ENCODE measurements around the gene MIAT. TPM values are rescaled to one million over a fixed set of nuclear protein-coding genes. Genes with fewer than 3 reads are reported as not detected.
"Not testable (repeated sequence)": the region's sequence is repeated elsewhere in the genome, so short reads cannot be mapped to it uniquely, and the experiment has no call there.

Gene MIAT
- total RNA-seq (305 TPM), polyA plus RNA-seq (1 to 10 TPM; 1.4 to 3.1 (median 2.4) TPM)

- peak within 1 kb of the TSS; percentile 91 for H3K4me3 ChIP-seq (ENCODE audit: low read depth, low read length)
- no peaks in the 10 kb centered on the region for H3K9me3 ChIP-seq (ENCODE audit: control insufficient read depth in 2 of 2, low read length in 2 of 2)
- H3K27ac ChIP-seq (ENCODE audit: insufficient read depth, low read length, poor library complexity, severe bottlenecking): peak within 1 kb of the TSS; percentile 51
- H3K36me3 ChIP-seq (ENCODE audit: control insufficient read depth, insufficient read depth, low read length): peaks cover 4% of the 10 kb centered on the region
- peak; percentile 63 to 86 (median 69) for DNase-seq
- Mint-ChIP-seq H3K9me3 (no peaks in the 10 kb centered on the region), H3K4me3 (peak within 1 kb of the TSS; percentile 92 to 97 (median 95)), H3K4me1 (peaks cover 4 to 39% (median 27%) of the 10 kb centered on the region in 4 donors), H3K27ac (peak within 1 kb of the TSS; percentile 88 to 98 (median 92)), H3K27me3 (peaks cover 25% of the 10 kb centered on the region), H3K36me3 (no peaks in the 10 kb centered on the region)
- peaks cover 32% of the 10 kb centered on the region for H3K4me1 ChIP-seq (ENCODE audit: control insufficient read depth, insufficient read depth, low read length, poor library complexity, severe bottlenecking)
- ATAC-seq (ENCODE audit: low read depth in 2 of 2): peak; percentile 72 to 78
- no peaks in the 10 kb centered on the region for H3K27me3 ChIP-seq (ENCODE audit: control insufficient read depth, insufficient read depth, low read length)
Measured at GRCh38 chr22:26656891-26657851, at the start of gene MIAT. Gene MIAT, plus strand, starts transcription at chr22:26657588.

DNA sequence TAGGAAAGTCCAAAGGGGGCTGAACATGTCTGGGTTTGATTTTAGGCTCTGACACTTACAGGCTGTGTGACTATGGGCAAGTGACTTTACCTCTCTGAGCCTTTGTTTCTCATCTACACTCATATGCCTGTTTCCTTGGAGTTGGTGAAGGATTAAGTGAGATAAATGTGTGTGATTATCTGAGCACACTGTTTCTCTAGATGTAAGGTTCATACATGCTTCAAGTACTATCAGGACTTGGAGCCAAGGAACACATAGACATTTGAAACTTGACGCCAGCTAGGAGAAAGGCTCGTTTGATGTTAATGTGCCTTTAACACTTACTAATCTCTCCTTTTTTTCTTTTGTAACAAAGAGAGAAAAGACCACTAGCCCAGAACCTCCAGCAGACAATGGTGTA is 49.3 kb upstream of the MIAT start:
- H3K27ac Mint-ChIP-seq: no peak overlapping the region

DNA sequence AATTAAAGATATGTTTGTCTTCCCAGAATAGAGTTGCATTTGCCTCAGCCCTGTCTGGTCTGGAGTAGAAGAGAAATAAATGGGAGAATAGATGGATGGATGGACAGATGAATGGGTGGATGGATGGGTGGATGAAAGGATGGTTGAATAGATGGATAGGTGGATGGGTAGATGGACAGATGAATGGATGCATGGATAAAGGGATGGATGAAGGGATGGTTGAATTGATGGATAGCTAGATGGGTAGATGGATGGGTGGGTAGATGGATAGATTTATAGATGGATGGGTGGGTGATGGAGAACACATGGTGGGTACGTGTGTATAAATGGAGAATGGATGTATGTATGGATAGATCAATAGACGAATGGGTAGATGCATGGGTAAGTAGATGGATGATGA is 48.1 kb upstream of the MIAT start:
- Mint-ChIP-seq H3K27me3 (no peaks in the 10 kb centered on the region), H3K4me3 (no peak overlapping the region), H3K36me3 (no peaks in the 10 kb centered on the region), H3K4me1 (peaks cover 0 to 17% (median 5%) of the 10 kb centered on the region in 4 donors), H3K9me3 (peaks cover 0 to 1% (median 0%) of the 10 kb centered on the region in 7 donors), H3K27ac (no peak overlapping the region)
- DNase-seq (no peak), ATAC-seq (ENCODE audit: low read depth in 2 of 2) (no peak)
- Histone ChIP-seq H3K27ac (ENCODE audit: insufficient read depth, low read length, poor library complexity, severe bottlenecking) (no peak overlapping the region), H3K4me1 (ENCODE audit: control insufficient read depth, insufficient read depth, low read length, poor library complexity, severe bottlenecking) (peaks cover 11% of the 10 kb centered on the region), H3K36me3 (ENCODE audit: control insufficient read depth, insufficient read depth, low read length) (no peaks in the 10 kb centered on the region), H3K9me3 (ENCODE audit: control insufficient read depth in 2 of 2, low read length in 2 of 2) (no peaks in the 10 kb centered on the region), H3K4me3 (ENCODE audit: low read depth, low read length) (no peak overlapping the region), H3K27me3 (ENCODE audit: control insufficient read depth, insufficient read depth, low read length) (no peaks in the 10 kb centered on the region)

More for the DNA sequence above, 49.3 kb upstream of the MIAT start:
- Mint-ChIP-seq H3K36me3 (no peaks in the 10 kb centered on the region), H3K4me1 (peaks cover 0 to 19% (median 5%) of the 10 kb centered on the region in 4 donors), H3K4me3 (no peak overlapping the region), H3K27me3 (no peaks in the 10 kb centered on the region), H3K9me3 (peaks cover 0 to 4% (median 0%) of the 10 kb centered on the region in 7 donors)
- H3K4me1 ChIP-seq (ENCODE audit: control insufficient read depth, insufficient read depth, low read length, poor library complexity, severe bottlenecking): peaks cover 11% of the 10 kb centered on the region
- H3K27ac ChIP-seq (ENCODE audit: insufficient read depth, low read length, poor library complexity, severe bottlenecking): no peak overlapping the region
- DNase-seq: no peak
- no peaks in the 10 kb centered on the region for H3K36me3 ChIP-seq (ENCODE audit: control insufficient read depth, insufficient read depth, low read length)
- H3K9me3 ChIP-seq (ENCODE audit: control insufficient read depth in 2 of 2, low read length in 2 of 2): no peaks in the 10 kb centered on the region
- H3K4me3 ChIP-seq (ENCODE audit: low read depth, low read length): no peak overlapping the region
- no peak for ATAC-seq (ENCODE audit: low read depth in 2 of 2)
- H3K27me3 ChIP-seq (ENCODE audit: control insufficient read depth, insufficient read depth, low read length): no peaks in the 10 kb centered on the region

DNA sequence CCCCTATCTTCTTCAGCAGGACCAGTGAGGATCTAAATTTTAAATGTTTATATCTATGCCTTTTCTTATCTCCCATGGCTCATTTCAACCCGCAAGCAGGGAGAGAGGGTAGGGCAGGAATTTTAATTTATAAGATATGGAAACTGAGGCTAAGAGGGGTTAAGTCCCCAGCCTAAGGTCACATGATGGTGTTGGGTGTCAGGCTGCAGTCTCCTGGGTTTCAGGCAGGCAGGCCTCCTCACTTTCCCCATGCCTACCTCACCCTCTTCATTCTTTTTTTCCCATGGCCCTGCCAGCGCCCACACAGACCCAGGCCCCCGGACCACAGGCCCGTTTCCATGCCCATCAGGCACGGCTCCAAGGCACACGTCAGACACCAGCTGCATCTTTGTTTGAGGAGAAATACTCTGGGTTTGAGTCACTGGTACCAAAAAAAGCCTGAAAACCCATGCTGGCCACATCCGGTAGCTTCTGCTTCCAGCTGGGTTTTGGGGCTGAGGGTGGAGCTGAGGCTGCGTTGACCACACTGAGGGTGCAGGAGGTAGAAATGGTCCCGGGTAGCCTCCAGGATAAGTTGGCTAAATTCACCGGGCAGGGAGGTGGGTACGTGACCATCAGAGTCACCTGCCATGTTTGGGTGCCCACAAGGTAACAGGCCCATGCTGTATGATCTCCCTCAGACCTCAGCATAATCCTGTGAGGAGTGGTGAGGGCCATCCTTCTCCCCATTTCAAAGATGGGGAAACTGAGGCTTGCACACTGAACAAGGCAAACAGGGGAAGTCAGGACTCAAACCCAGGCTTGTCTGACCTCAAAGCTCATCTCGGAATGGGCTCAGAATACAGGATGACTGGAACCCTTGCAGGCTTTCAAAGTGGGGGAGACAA is 47.1 kb upstream of the MIAT start:
- H3K36me3 ChIP-seq (ENCODE audit: control insufficient read depth, insufficient read depth, low read length): no peaks in the 10 kb centered on the region
- peak overlapping the region in 2 of 3 donors; percentile 12 to 67 for H3K27ac Mint-ChIP-seq
- no peaks in the 10 kb centered on the region for H3K27me3 Mint-ChIP-seq

GRCh38 chr22:26610996-26611395 is 46.4 kb upstream of the MIAT start:
- Mint-ChIP-seq H3K4me3 (peak overlapping the region in 1 of 4 donors; percentile 61), H3K27ac (no peak overlapping the region), H3K4me1 (peaks cover 0 to 19% (median 5%) of the 10 kb centered on the region in 4 donors), H3K36me3 (no peaks in the 10 kb centered on the region), H3K9me3 (peaks cover 0 to 1% (median 0%) of the 10 kb centered on the region in 7 donors), H3K27me3 (no peaks in the 10 kb centered on the region)
- Histone ChIP-seq H3K4me1 (ENCODE audit: control insufficient read depth, insufficient read depth, low read length, poor library complexity, severe bottlenecking) (peaks cover 11% of the 10 kb centered on the region), H3K36me3 (ENCODE audit: control insufficient read depth, insufficient read depth, low read length) (no peaks in the 10 kb centered on the region), H3K27me3 (ENCODE audit: control insufficient read depth, insufficient read depth, low read length) (no peaks in the 10 kb centered on the region), H3K9me3 (ENCODE audit: control insufficient read depth in 2 of 2, low read length in 2 of 2) (no peaks in the 10 kb centered on the region), H3K27ac (ENCODE audit: insufficient read depth, low read length, poor library complexity, severe bottlenecking) (no peak overlapping the region), H3K4me3 (ENCODE audit: low read depth, low read length) (no peak overlapping the region)
- DNase-seq (no peak), ATAC-seq (ENCODE audit: low read depth in 2 of 2) (no peak)

More for the DNA sequence above, 47.1 kb upstream of the MIAT start:
- no peak overlapping the region for H3K4me3 ChIP-seq (ENCODE audit: low read depth, low read length)
- Mint-ChIP-seq H3K9me3 (peaks cover 0 to 1% (median 0%) of the 10 kb centered on the region in 7 donors), H3K4me1 (peaks cover 0 to 19% (median 5%) of the 10 kb centered on the region in 4 donors), H3K36me3 (no peaks in the 10 kb centered on the region), H3K4me3 (peak overlapping the region in 2 of 4 donors; percentile 61 to 71)
- H3K27me3 ChIP-seq (ENCODE audit: control insufficient read depth, insufficient read depth, low read length): no peaks in the 10 kb centered on the region
- ATAC-seq (ENCODE audit: low read depth in 2 of 2): peak; percentile 52 to 59
- H3K4me1 ChIP-seq (ENCODE audit: control insufficient read depth, insufficient read depth, low read length, poor library complexity, severe bottlenecking): peaks cover 11% of the 10 kb centered on the region
- DNase-seq: peak in 2 of 3 donors; percentile 22 to 72
- H3K9me3 ChIP-seq (ENCODE audit: control insufficient read depth in 2 of 2, low read length in 2 of 2): no peaks in the 10 kb centered on the region
- H3K27ac ChIP-seq (ENCODE audit: insufficient read depth, low read length, poor library complexity, severe bottlenecking): no peak overlapping the region

DNA sequence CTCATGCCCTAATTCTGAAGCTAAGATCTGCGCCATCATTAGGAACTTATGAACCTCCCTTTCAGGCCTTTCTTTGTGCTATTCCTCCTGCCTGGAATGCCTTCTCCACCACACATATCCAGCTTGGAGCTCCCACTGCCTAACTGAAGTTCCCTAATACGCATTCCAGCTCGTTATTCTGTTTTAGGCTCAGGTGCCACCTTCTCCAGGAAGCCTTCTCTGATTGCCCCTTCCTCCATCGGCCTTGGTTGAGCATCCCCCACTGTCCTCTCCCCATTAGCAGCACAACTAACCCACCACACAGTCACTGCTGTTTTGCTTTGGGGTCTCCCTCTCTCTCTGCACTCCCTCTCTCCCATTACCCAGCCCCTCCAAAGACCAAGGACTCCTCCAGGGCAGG is 44.7 kb upstream of the MIAT start:
- DNase-seq (no peak), ATAC-seq (ENCODE audit: low read depth in 2 of 2) (no peak)
- Mint-ChIP-seq H3K36me3 (no peaks in the 10 kb centered on the region), H3K27me3 (no peaks in the 10 kb centered on the region), H3K9me3 (peaks cover 0 to 1% (median 0%) of the 10 kb centered on the region in 7 donors), H3K27ac (peak overlapping the region in 1 of 3 donors; percentile 18), H3K4me3 (no peak overlapping the region), H3K4me1 (peaks cover 0 to 19% (median 5%) of the 10 kb centered on the region in 4 donors)
- no peaks in the 10 kb centered on the region for H3K27me3 ChIP-seq (ENCODE audit: control insufficient read depth, insufficient read depth, low read length)
- peaks cover 11% of the 10 kb centered on the region for H3K4me1 ChIP-seq (ENCODE audit: control insufficient read depth, insufficient read depth, low read length, poor library complexity, severe bottlenecking)
- H3K36me3 ChIP-seq (ENCODE audit: control insufficient read depth, insufficient read depth, low read length): no peaks in the 10 kb centered on the region
- H3K27ac ChIP-seq (ENCODE audit: insufficient read depth, low read length, poor library complexity, severe bottlenecking): no peak overlapping the region
- H3K4me3 ChIP-seq (ENCODE audit: low read depth, low read length): no peak overlapping the region
- H3K9me3 ChIP-seq (ENCODE audit: control insufficient read depth in 2 of 2, low read length in 2 of 2): no peaks in the 10 kb centered on the region

- not testable (repeated sequence) for H3K27me3 ChIP-seq (ENCODE audit: control insufficient read depth, insufficient read depth, low read length); H3K36me3 Mint-ChIP-seq; ATAC-seq (ENCODE audit: low read depth in 2 of 2); H3K27me3 Mint-ChIP-seq; H3K36me3 ChIP-seq (ENCODE audit: control insufficient read depth, insufficient read depth, low read length); H3K9me3 ChIP-seq (ENCODE audit: control insufficient read depth in 2 of 2, low read length in 2 of 2); H3K4me3 Mint-ChIP-seq; DNase-seq; H3K9me3 Mint-ChIP-seq; H3K27ac ChIP-seq (ENCODE audit: insufficient read depth, low read length, poor library complexity, severe bottlenecking); H3K4me3 ChIP-seq (ENCODE audit: low read depth, low read length)
- H3K27ac Mint-ChIP-seq: peak overlapping the region in 1 of 3 donors; percentile 18
- peaks cover 0 to 19% (median 6%) of the 10 kb centered on the region in 4 donors for H3K4me1 Mint-ChIP-seq
- H3K4me1 ChIP-seq (ENCODE audit: control insufficient read depth, insufficient read depth, low read length, poor library complexity, severe bottlenecking): peaks cover 11% of the 10 kb centered on the region
Measured at GRCh38 chr22:26613753-26614152, 43.6 kb upstream of the MIAT start.

All from CD4-positive, CD25-positive, alpha-beta regulatory T cell (primary cell).